ENCODE measurements around the gene ARFGAP1. TPM values are rescaled to one million over a fixed set of nuclear protein-coding genes. Genes with fewer than 3 reads are reported as not detected.

The ARFGAP1 gene
- polyA plus RNA-seq, 2 of the 4 experiments (the other 2 are of a cell fraction): 41.0 to 106 TPM

GRCh38 chr20:63316502-63316921 lies 43.9 kb downstream of the ARFGAP1 start:
- no peaks in the 10 kb centered on the region for H3K9me3 ChIP-seq
- POLR2A ChIA-PET: no interaction called here
- 0 out of 6 replicates have a peak overlapping the region, but pooled peaks of 1 of the 2 experiments have one; percentile 21 for H3K27ac ChIP-seq
- peaks cover 9% of the 10 kb centered on the region; the same call in 2 of the 3 replicates for H3K4me1 ChIP-seq
- no peak for ATAC-seq
- no peak overlapping the region for H3K4me3 ChIP-seq
- TF ChIP-seq RCOR1 (IDR thresholded peaks at IDR 0.05; ENCODE audit: low read depth, low read length) (no peak), EHF (CRISPR knock-in tag; IDR thresholded peaks at IDR 0.05) (no peak), GATA3 (IDR thresholded peaks at IDR 0.05; ENCODE audit: borderline replicate concordance) (no peak), NPAS2 (CRISPR knock-in tag; IDR thresholded peaks at IDR 0.05; ENCODE audit: borderline replicate concordance) (no peak), MAFK (IDR thresholded peaks at IDR 0.05; ENCODE audit: partially characterized antibody) (no peak), ZC3H11A (IDR thresholded peaks at IDR 0.05) (no peak), BHLHE40 (IDR thresholded peaks at IDR 0.05; ENCODE audit: low read depth, low read length) (no peak), FOSB (CRISPR knock-in tag; IDR thresholded peaks at IDR 0.05) (no peak), PHF8 (IDR thresholded peaks at IDR 0.05; ENCODE audit: borderline replicate concordance, low read depth) (no peak), ZSCAN20 (CRISPR knock-in tag; IDR thresholded peaks at IDR 0.05) (no peak), MYC (IDR thresholded peaks at IDR 0.05; ENCODE audit: borderline replicate concordance, low read length) (no peak), MAZ (IDR thresholded peaks at IDR 0.05; ENCODE audit: borderline replicate concordance, low read depth, low read length) (no peak), BCL3 (IDR thresholded peaks at IDR 0.05) (no peak), CEBPB (IDR thresholded peaks at IDR 0.05) (no peak), ELK1 (IDR thresholded peaks at IDR 0.05; ENCODE audit: low read depth, low read length) (no peak), ESRRA (IDR thresholded peaks at IDR 0.05; ENCODE audit: borderline replicate concordance, low read length) (no peak)
- TF ChIP-seq, protein P1, sequence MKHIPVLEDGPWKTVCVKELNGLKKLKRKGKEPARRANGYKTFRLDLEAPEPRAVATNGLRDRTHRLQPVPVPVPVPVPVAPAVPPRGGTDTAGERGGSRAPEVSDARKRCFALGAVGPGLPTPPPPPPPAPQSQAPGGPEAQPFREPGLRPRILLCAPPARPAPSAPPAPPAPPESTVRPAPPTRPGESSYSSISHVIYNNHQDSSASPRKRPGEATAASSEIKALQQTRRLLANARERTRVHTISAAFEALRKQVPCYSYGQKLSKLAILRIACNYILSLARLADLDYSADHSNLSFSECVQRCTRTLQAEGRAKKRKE (CRISPR knock-in tag; IDR thresholded peaks at IDR 0.05; ENCODE audit: low read depth): no peak
- FAIRE-seq: no peak
- no peak for DNase-seq (ENCODE audit: low read depth in 1 of 2, low spot score in 1 of 2)
- no peak overlapping the region for H3K4me2 ChIP-seq
- 44% methylated on average over 10 of the region's 14 CpGs for WGBS (ENCODE audit: missing lambda C conversion rate)
- CTCF ChIA-PET: interaction anchor here (1.5 to 3.8 kb wide), 5 partner anchors 8 to 66 kb away, joined by 4 to 31 read pairs (median 12); no protein-coding TSS in a partner anchor

GRCh38 chr20:63317061-63317460 lies 44.4 kb downstream of the ARFGAP1 start:
- no peak for DNase-seq (ENCODE audit: low read depth in 1 of 2, low spot score in 1 of 2)
- no peak overlapping the region for H3K4me3 ChIP-seq
- ATAC-seq: no peak
- no peak overlapping the region for H3K27ac ChIP-seq
- FAIRE-seq: no peak
- POLR2A ChIA-PET: interaction anchor here (0.6 kb wide), 1 partner anchor 205 kb away, joined by 3 read pairs; no protein-coding TSS in a partner anchor
- peaks cover 9% of the 10 kb centered on the region; the same call in 2 of the 3 replicates for H3K4me1 ChIP-seq
- CTCF ChIA-PET: interaction anchor here (0.8 to 3.8 kb wide), 8 partner anchors 8 to 94 kb away, joined by 3 to 31 read pairs (median 4); no protein-coding TSS in a partner anchor
- WGBS (ENCODE audit: missing lambda C conversion rate): 83% methylated on average over 6 of the region's 6 CpGs
- H3K9me3 ChIP-seq: no peaks in the 10 kb centered on the region
- TF ChIP-seq BCL3 (IDR thresholded peaks at IDR 0.05): no peak
- no peak for TF ChIP-seq FOSB (CRISPR knock-in tag; IDR thresholded peaks at IDR 0.05)
- TF ChIP-seq CHD2 (IDR thresholded peaks at IDR 0.05; ENCODE audit: low read length, partially characterized antibody): no peak
- TF ChIP-seq RFX5 (IDR thresholded peaks at IDR 0.05): no peak
- TF ChIP-seq ZNF302 (CRISPR knock-in tag; IDR thresholded peaks at IDR 0.05): no peak
- no peak for TF ChIP-seq CBX8 (IDR thresholded peaks at IDR 0.05)
- no peak for TF ChIP-seq RAD21 (conservative IDR thresholded peaks at IDR 0.05 in 1 of 2, IDR thresholded peaks at IDR 0.05 in 1 of 2)
- TF ChIP-seq, protein P2, sequence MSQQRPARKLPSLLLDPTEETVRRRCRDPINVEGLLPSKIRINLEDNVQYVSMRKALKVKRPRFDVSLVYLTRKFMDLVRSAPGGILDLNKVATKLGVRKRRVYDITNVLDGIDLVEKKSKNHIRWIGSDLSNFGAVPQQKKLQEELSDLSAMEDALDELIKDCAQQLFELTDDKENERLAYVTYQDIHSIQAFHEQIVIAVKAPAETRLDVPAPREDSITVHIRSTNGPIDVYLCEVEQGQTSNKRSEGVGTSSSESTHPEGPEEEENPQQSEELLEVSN (IDR thresholded peaks at IDR 0.05; ENCODE audit: borderline replicate concordance, low read depth): no peak
- no peak for TF ChIP-seq USF2 (IDR thresholded peaks at IDR 0.05)
- TF ChIP-seq ZC3H11A (IDR thresholded peaks at IDR 0.05): no peak
- TF ChIP-seq HEYL (CRISPR knock-in tag; IDR thresholded peaks at IDR 0.05): no peak
- no peak for TF ChIP-seq RCOR1 (IDR thresholded peaks at IDR 0.05; ENCODE audit: low read depth, low read length)
- TF ChIP-seq NPAS2 (CRISPR knock-in tag; IDR thresholded peaks at IDR 0.05; ENCODE audit: borderline replicate concordance): no peak
- TF ChIP-seq HOXB13 (CRISPR knock-in tag; IDR thresholded peaks at IDR 0.05; ENCODE audit: low read depth): no peak
- TF ChIP-seq KDM1A (IDR thresholded peaks at IDR 0.05; ENCODE audit: low read depth): no peak
- TF ChIP-seq MAX (IDR thresholded peaks at IDR 0.05): no peak
- no peak for TF ChIP-seq FOSL2 (IDR thresholded peaks at IDR 0.05)
- no peak for TF ChIP-seq FOSL2 (CRISPR knock-in tag; IDR thresholded peaks at IDR 0.05)
- no peak overlapping the region for H3K4me2 ChIP-seq
